ENCODE data around the gene NPL.

NPL gene

GRCh38 chr1:182803846-182804245 lies 14.3 kb downstream of the NPL start:
- H3K27ac ChIP-seq (ENCODE audit: extremely low read depth, low read depth, low read length), result no peak overlapping the region
- no peaks in the 10 kb centered on the region for H3K9me3 ChIP-seq (ENCODE audit: control insufficient read depth, insufficient read depth, low read depth, low read length)
- H3K4me3 ChIP-seq (ENCODE audit: low read depth, low read length), result no peak overlapping the region
- no peaks in the 10 kb centered on the region for H3K4me1 ChIP-seq (ENCODE audit: control insufficient read depth, insufficient read depth, low read length)
- no peak for TF ChIP-seq ZNF701 (tag by site-specific recombination; IDR thresholded peaks at IDR 0.05)
- TF ChIP-seq ZNF629 (tag by site-specific recombination; IDR thresholded peaks at IDR 0.05), result no peak
- TF ChIP-seq ZBTB10 (tag by site-specific recombination; IDR thresholded peaks at IDR 0.05), result no peak
- no peak for TF ChIP-seq ZNF658 (tag by site-specific recombination; IDR thresholded peaks at IDR 0.05)
- TF ChIP-seq ZNF677 (tag by site-specific recombination; IDR thresholded peaks at IDR 0.05), result no peak
- TF ChIP-seq EGR2 (tag by site-specific recombination; IDR thresholded peaks at IDR 0.05; ENCODE audit: low read depth), result no peak
- TF ChIP-seq ZNF121 (tag by site-specific recombination; IDR thresholded peaks at IDR 0.05), result no peak
- TF ChIP-seq PRDM1 (tag by site-specific recombination; IDR thresholded peaks at IDR 0.05), result no peak
- TF ChIP-seq ZNF518A (tag by site-specific recombination; conservative IDR thresholded peaks at IDR 0.05; ENCODE audit: low read depth), result no peak
- no peak for TF ChIP-seq ZNF2 (tag by site-specific recombination; IDR thresholded peaks at IDR 0.05)
- no peak for TF ChIP-seq BCL6B (tag by site-specific recombination; IDR thresholded peaks at IDR 0.05)
- TF ChIP-seq ZFP37 (tag by site-specific recombination; IDR thresholded peaks at IDR 0.05), result no peak
- TF ChIP-seq OSR2 (tag by site-specific recombination; IDR thresholded peaks at IDR 0.05), result no peak
- no peak for TF ChIP-seq ZBTB17 (tag by site-specific recombination; IDR thresholded peaks at IDR 0.05)
- no peak for TF ChIP-seq ZBTB48 (tag by site-specific recombination; IDR thresholded peaks at IDR 0.05)
- TF ChIP-seq ZNF133 (tag by site-specific recombination; IDR thresholded peaks at IDR 0.05), result no peak
- TF ChIP-seq ZBTB11 (tag by site-specific recombination; conservative IDR thresholded peaks at IDR 0.05; ENCODE audit: low read depth), result no peak
- no peak for TF ChIP-seq GLI2 (tag by site-specific recombination; IDR thresholded peaks at IDR 0.05; ENCODE audit: borderline replicate concordance, low read depth)
- POLR2A ChIA-PET, result no interaction called here
- H3K36me3 ChIP-seq (ENCODE audit: control insufficient read depth in 2 of 2, insufficient read depth in 1 of 2, low read length in 2 of 2), result peaks cover 0 to 32% of the 10 kb centered on the region in 2 experiments; a peak in 2 of 3 replicates
- CTCF ChIA-PET, result no interaction called here

Data from HEK293 (cell line).